Upper lobe of left lung (tissue), 4 donors: ENCODE measurements around the gene ASCL2.

ENCODE experiments used
- CTCF ChIP-seq, 6 experiments: fragments of 450-650 bp in 4 of 6; fragments of 200-600 bp in 2 of 6; sonication (generic) in 2 of 6; IDR thresholded peaks; one replicate each; pipeline ENCODE4 v1.5.1; 2016 to 2019; ENCODE audit warnings: antibody characterized with exemption in 6 of 6
- EP300 ChIP-seq, 4 donors: sonication (generic); formaldehyde crosslinking; IDR thresholded peaks; one replicate each; pipeline ENCODE4 v1.5.1; 2017; ENCODE audit warnings: antibody characterized with exemption in 4 of 4, control low read depth in 2 of 4
- POLR2A ChIP-seq, 4 donors: fragments of 450-650 bp; IDR thresholded peaks; one replicate each; pipeline ENCODE4 v1.5.1; 2016 to 2017; ENCODE audit warnings: antibody characterized with exemption in 4 of 4, mild to moderate bottlenecking in 2 of 4

DNA sequence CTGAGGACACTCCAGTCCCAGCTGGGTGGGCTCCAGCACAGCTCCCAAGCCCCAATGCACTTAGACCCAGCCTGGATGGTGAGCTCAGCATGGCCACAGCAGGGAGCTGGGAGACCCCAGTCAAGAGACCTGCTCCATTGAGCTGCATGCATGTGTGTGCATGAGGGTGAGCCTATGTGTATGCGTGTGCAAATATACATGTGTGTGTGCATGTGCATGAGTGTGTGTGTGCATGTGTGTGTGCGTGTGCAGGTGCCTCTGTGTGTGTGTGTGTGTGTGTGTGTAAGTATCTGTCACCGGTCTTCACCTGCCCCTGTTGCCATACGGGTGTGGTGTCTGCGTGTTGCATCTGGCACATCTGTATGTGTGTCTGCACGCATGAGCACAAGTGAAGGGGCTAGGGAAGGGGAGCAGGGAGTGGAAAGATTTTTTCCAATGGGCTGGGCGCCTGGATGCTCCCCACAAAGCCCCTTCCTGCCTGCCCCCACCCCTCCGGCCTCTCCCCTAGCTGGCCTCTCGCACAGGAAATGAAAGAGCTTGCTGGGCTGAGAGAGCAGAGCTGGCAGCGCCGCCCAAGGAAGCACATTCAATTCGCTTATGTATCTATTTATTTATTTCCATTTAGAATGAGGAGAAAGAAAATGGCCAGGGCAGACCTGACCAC lies 35.5 kb upstream of the ASCL2 start:
- no peak for TF ChIP-seq CTCF (IDR thresholded peaks at IDR 0.05)
- TF ChIP-seq POLR2A (IDR thresholded peaks at IDR 0.05), result no peak
- no peak for TF ChIP-seq EP300 (IDR thresholded peaks at IDR 0.05)
